Measurements from ENCODE around the gene DIS3L2.
"Not testable (repeated sequence)": the region's sequence is repeated elsewhere in the genome, so short reads cannot be mapped to it uniquely, and the experiment has no call there.

DNA sequence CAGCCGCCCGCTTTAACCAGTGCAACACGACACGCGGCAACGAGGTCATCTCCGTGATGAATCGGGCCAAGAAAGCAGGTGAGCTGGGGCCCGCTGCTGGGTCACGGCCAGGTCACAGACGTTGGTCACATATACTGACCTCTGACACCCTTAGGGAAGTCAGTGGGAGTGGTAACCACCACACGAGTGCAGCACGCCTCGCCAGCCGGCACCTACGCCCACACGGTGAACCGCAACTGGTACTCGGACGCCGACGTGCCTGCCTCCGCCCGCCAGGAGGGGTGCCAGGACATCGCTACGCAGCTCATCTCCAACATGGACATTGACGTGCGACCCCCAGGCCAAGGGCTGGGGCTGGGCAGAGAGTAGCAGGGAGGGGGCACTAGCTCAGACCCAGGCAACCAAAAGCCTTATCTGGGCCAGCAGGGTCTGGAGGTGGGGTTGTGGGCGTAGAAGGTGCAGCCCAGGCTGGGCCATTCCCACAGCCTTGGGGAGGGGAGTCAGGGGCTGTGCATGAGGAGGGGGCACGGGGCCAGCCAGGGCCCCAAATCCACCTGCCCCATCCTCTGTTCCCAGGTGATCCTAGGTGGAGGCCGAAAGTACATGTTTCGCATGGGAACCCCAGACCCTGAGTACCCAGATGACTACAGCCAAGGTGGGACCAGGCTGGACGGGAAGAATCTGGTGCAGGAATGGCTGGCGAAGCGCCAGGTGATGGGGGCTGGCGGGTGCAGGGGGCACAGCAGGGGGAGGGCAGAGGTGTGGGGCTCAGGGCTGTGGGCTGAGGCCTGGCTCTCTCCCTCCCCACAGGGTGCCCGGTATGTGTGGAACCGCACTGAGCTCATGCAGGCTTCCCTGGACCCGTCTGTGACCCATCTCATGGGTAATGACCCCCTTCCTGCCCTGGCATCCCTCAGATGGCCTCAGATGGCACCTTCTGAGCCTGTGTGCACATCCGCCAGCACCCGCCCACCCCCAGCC is 418.4 kb downstream of the DIS3L2 start:
- TF ChIP-seq POLR2AphosphoS5, EP300 (IDR thresholded peaks at IDR 0.05): not testable (repeated sequence)
- TF ChIP-seq, protein P1, sequence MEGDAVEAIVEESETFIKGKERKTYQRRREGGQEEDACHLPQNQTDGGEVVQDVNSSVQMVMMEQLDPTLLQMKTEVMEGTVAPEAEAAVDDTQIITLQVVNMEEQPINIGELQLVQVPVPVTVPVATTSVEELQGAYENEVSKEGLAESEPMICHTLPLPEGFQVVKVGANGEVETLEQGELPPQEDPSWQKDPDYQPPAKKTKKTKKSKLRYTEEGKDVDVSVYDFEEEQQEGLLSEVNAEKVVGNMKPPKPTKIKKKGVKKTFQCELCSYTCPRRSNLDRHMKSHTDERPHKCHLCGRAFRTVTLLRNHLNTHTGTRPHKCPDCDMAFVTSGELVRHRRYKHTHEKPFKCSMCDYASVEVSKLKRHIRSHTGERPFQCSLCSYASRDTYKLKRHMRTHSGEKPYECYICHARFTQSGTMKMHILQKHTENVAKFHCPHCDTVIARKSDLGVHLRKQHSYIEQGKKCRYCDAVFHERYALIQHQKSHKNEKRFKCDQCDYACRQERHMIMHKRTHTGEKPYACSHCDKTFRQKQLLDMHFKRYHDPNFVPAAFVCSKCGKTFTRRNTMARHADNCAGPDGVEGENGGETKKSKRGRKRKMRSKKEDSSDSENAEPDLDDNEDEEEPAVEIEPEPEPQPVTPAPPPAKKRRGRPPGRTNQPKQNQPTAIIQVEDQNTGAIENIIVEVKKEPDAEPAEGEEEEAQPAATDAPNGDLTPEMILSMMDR (IDR thresholded peaks at IDR 0.05), result not testable (repeated sequence)
